ENCODE measurements around the gene KCNQ4.

KCNQ4 gene

GRCh38 chr1:40820251-40820797, 36.7 kb downstream of the KCNQ4 start:
- no peak for DNase-seq (ENCODE audit: low spot score)

- no peak for DNase-seq (ENCODE audit: low spot score)
These were observed 37.5 kb downstream of the KCNQ4 start for GRCh38 chr1:40820911-40821693.

GRCh38 chr1:40822890-40823289, 39.3 kb downstream of the KCNQ4 start:
- no peak for DNase-seq (ENCODE audit: low spot score)

GRCh38 chr1:40823345-40823744, 39.8 kb downstream of the KCNQ4 start:
- DNase-seq (ENCODE audit: low spot score): no peak

- DNase-seq (ENCODE audit: low spot score): no peak
These were observed 40.4 kb downstream of the KCNQ4 start for GRCh38 chr1:40823983-40824382.

GRCh38 chr1:40824591-40825434, 41.2 kb downstream of the KCNQ4 start:
- DNase-seq (ENCODE audit: low spot score): no peak

- no peak for DNase-seq (ENCODE audit: low spot score)
These were observed 41.8 kb downstream of the KCNQ4 start for GRCh38 chr1:40825435-40825788.

- no peak for DNase-seq (ENCODE audit: low spot score)
These were observed 42.4 kb downstream of the KCNQ4 start for GRCh38 chr1:40825996-40826395.

- DNase-seq (ENCODE audit: low spot score): no peak
These were observed 46.2 kb downstream of the KCNQ4 start for GRCh38 chr1:40829631-40830245.

- DNase-seq (ENCODE audit: low spot score): no peak
These were observed 46.9 kb downstream of the KCNQ4 start for GRCh38 chr1:40830419-40830943.

- DNase-seq (ENCODE audit: low spot score): no peak
These were observed 47.6 kb downstream of the KCNQ4 start for GRCh38 chr1:40831001-40831732.

GRCh38 chr1:40833979-40834378, 50.4 kb downstream of the KCNQ4 start:
- DNase-seq (ENCODE audit: low spot score): no peak

GRCh38 chr1:40834968-40835545, 51.5 kb downstream of the KCNQ4 start:
- DNase-seq (ENCODE audit: low spot score): no peak

GRCh38 chr1:40836283-40836682, 52.7 kb downstream of the KCNQ4 start:
- DNase-seq (ENCODE audit: low spot score): no peak

GRCh38 chr1:40837601-40838000, 54.0 kb downstream of the KCNQ4 start:
- no peak for DNase-seq (ENCODE audit: low spot score)

- DNase-seq (ENCODE audit: low spot score): no peak
These were observed 54.7 kb downstream of the KCNQ4 start for GRCh38 chr1:40838045-40838979.

- DNase-seq (ENCODE audit: low spot score): no peak
These were observed 55.7 kb downstream of the KCNQ4 start for GRCh38 chr1:40838980-40839942.

- no peak for DNase-seq (ENCODE audit: low spot score)
These were observed 56.4 kb downstream of the KCNQ4 start for GRCh38 chr1:40839943-40840335.

Measured in CD4-positive, alpha-beta T cell treated with Interleukin-15 for 4 hours (primary cell).